HG03095 (cell line): Measurements from ENCODE around the gene TCP11.

Experiments
- ATAC-seq: cut with Tn5 transposase; IDR thresholded peaks from one replicate; pipeline ENCODE4 v1.9.1; 2021; ENCODE audit warnings: moderate library complexity; ENCODE audit not compliant: unreplicated experiment

Gene TCP11

GRCh38 chr6:35141007-35141655 lies at the start of gene TCP11:
Gene TCP11, minus strand, starts transcription at chr6:35141339. Its CDS starts 469 bp downstream, at chr6:35140870.
- no peak for ATAC-seq

- ATAC-seq, result no peak
Measured at GRCh38 chr6:35190306-35190705, 49.2 kb upstream of the TCP11 start.

GRCh38 chr6:35188886-35189285 lies 47.7 kb upstream of the TCP11 start:
- ATAC-seq, result no peak

GRCh38 chr6:35186571-35186970 lies 45.4 kb upstream of the TCP11 start:
- ATAC-seq, result no peak

GRCh38 chr6:35185971-35186370 lies 44.8 kb upstream of the TCP11 start:
- no peak for ATAC-seq

GRCh38 chr6:35185302-35185681 lies 44.2 kb upstream of the TCP11 start:
- no peak for ATAC-seq

- no peak for ATAC-seq
Measured at GRCh38 chr6:35184580-35185301, 43.6 kb upstream of the TCP11 start.

GRCh38 chr6:35183935-35184334 lies 42.8 kb upstream of the TCP11 start:
- ATAC-seq, result no peak

- no peak for ATAC-seq
Measured at GRCh38 chr6:35183281-35183680, 42.1 kb upstream of the TCP11 start.

GRCh38 chr6:35181933-35182612 lies 40.9 kb upstream of the TCP11 start:
- ATAC-seq, result no peak

- ATAC-seq, result no peak
Measured at GRCh38 chr6:35181308-35181932, 40.3 kb upstream of the TCP11 start.

- ATAC-seq, result no peak
Measured at GRCh38 chr6:35179901-35180535, 38.9 kb upstream of the TCP11 start.

- no peak for ATAC-seq
Measured at GRCh38 chr6:35178932-35179832, 38.0 kb upstream of the TCP11 start.

GRCh38 chr6:35178012-35178411 lies 36.9 kb upstream of the TCP11 start:
- no peak for ATAC-seq

- no peak for ATAC-seq
Measured at GRCh38 chr6:35177596-35177995, 36.5 kb upstream of the TCP11 start.

- ATAC-seq, result no peak
Measured at GRCh38 chr6:35177157-35177556, 36.0 kb upstream of the TCP11 start.

GRCh38 chr6:35176301-35177024 lies 35.3 kb upstream of the TCP11 start:
- ATAC-seq, result no peak

- no peak for ATAC-seq
Measured at GRCh38 chr6:35174501-35174900, 33.4 kb upstream of the TCP11 start.

- no peak for ATAC-seq
Measured at GRCh38 chr6:35174088-35174434, 32.9 kb upstream of the TCP11 start.
